SK-N-MC (cell line): ENCODE results near the gene SIVA1.

Source experiments
- DNase-seq: peaks from one replicate; pipeline ENCODE4 v3.0.0-alpha.2; 2011; ENCODE audit warnings: low read depth, low spot score
- H3K27ac ChIP-seq: fragments of 200-600 bp; sonication (generic); 2 replicates; pipeline ENCODE4 v1.5.1; 2016; ENCODE audit warnings: mixed run types
- H3K36me3 ChIP-seq: fragments of 200-600 bp; sonication (generic); 2 replicates; pipeline ENCODE4 v1.6.1; 2017; ENCODE audit warnings: antibody characterized with exemption, low read length, mixed read lengths; ENCODE audit not compliant: insufficient read depth
- H3K4me3 ChIP-seq: fragments of 200-600 bp; sonication (generic); 2 replicates; pipeline ENCODE4 v1.5.1; 2016
- H3K9ac ChIP-seq: fragments of 200-600 bp; sonication (generic); 2 replicates; pipeline ENCODE4 v1.8.0; 2017; ENCODE audit warnings: mixed run types, mixed read lengths; ENCODE audit not compliant: insufficient read length
- H3K9me3 ChIP-seq: fragments of 200-600 bp; sonication (generic); 2 replicates; pipeline ENCODE4 v1.6.1; 2017; ENCODE audit warnings: low read depth, mild to moderate bottlenecking, antibody characterized with exemption, low read length, moderate library complexity, mixed read lengths
- EZH2 ChIP-seq: fragments of 200-600 bp; sonication (generic); IDR thresholded peaks from one replicate; pipeline ENCODE4 v1.6.1; 2017; ENCODE audit warnings: antibody characterized with exemption
- FOXP2 ChIP-seq: optimal IDR thresholded peaks from 2 replicates; pipeline ENCODE3; 2011; ENCODE audit warnings: mild to moderate bottlenecking, moderate library complexity; ENCODE audit not compliant: insufficient read depth; ENCODE audit errors: extremely low read length, control extremely low read depth
- POLR2AphosphoS5 ChIP-seq: IDR thresholded peaks from 2 replicates; pipeline ENCODE4 v1.6.1; 2012; ENCODE audit warnings: mild to moderate bottlenecking, low read depth, low read length, borderline replicate concordance

SIVA1 gene

DNA sequence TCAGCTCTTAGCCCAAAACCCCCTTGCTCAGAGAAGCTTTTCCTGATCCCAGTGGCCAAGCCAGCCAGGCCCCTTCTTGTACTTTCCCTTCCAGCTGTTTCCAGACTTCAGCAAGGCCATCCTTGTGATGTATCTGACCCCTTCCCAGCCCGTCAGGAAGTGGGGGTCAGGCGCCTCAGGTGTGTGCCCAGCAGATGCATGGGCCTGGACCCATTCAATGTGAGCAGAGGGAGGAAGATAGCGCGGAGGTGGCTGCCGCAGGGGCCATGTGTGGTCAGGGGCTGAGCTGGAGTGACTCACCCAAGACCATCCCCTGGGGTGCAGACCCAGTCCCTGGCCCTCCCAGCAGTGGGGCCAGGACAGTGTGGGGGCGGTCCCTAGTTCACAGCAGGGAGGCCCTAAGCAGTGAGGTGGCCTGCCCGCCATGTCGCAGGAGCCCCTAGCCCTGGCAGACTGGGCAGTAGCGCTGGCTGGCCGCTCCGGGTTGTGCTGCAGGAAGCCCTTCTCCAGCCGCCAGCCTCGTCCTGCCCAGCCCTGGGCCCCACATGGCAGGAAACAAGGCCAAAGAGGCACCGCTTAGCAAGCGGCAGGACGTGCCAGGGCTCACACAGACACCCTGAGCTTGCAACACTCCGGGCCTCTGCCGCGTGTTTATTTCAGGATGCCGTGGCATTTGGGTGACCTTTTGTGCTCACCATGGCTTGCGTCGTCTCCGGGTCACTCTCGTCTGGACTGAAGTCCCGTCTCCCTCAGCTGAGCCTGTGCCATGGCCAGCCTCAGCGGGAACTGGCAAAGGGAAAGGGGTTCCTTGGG is 16.9 kb upstream of the SIVA1 start:
- H3K9ac ChIP-seq, result no peak overlapping the region

DNA sequence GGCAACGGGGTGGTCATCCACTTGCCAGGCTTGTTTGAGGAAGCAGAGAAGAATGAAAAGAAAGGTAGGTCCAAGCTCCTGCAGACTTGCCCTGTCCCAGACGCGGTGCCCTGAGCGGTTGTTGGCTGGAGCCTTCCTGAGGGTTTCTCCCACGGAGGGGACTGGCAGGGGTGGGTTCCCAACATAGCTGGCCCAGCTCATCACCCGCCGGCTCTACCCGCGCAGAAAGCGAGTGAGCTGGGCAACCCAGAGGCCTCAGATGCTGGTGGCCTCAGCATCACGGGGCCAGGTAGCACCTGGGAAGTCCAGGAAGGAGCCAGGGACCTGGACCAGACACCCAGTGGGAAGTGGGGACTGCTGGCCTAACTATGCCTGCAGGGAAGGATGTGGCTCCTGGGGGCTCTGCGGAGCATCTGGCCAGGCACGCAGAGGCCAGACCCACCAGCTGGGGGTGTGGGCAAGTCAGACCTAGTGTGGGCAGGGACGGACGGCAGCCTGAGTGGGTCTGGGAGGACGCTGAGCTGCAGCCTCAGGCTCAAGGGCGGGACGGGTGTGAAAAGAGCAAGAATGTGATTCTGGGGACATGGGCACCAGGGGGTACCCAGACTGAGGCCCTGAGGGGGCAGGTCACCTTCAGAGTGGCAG is 14.4 kb upstream of the SIVA1 start:
- no peaks in the 10 kb centered on the region for H3K9me3 ChIP-seq
- no peaks in the 10 kb centered on the region for H3K36me3 ChIP-seq
- H3K27ac ChIP-seq, result no peak overlapping the region
- no peak for DNase-seq
- TF ChIP-seq POLR2AphosphoS5, result no peak
- no peak for TF ChIP-seq EZH2
- no peak for TF ChIP-seq FOXP2
- no peak overlapping the region for H3K4me3 ChIP-seq
- H3K9ac ChIP-seq, result no peak overlapping the region

More for the DNA sequence above, 16.9 kb upstream of the SIVA1 start:
- Histone ChIP-seq H3K9me3 (no peaks in the 10 kb centered on the region), H3K36me3 (no peaks in the 10 kb centered on the region), H3K27ac (no peak overlapping the region), H3K4me3 (no peak overlapping the region)
- no peak for DNase-seq
- TF ChIP-seq POLR2AphosphoS5 (no peak), FOXP2 (no peak), EZH2 (no peak)

GRCh38 chr14:104739026-104739425 is 13.9 kb upstream of the SIVA1 start:
- Histone ChIP-seq H3K9ac (no peak overlapping the region), H3K4me3 (no peak overlapping the region), H3K9me3 (no peaks in the 10 kb centered on the region), H3K36me3 (no peaks in the 10 kb centered on the region), H3K27ac (no peak overlapping the region)
- no peak for TF ChIP-seq FOXP2
- no peak for TF ChIP-seq POLR2AphosphoS5
- TF ChIP-seq EZH2, result no peak
- DNase-seq, result no peak

DNA sequence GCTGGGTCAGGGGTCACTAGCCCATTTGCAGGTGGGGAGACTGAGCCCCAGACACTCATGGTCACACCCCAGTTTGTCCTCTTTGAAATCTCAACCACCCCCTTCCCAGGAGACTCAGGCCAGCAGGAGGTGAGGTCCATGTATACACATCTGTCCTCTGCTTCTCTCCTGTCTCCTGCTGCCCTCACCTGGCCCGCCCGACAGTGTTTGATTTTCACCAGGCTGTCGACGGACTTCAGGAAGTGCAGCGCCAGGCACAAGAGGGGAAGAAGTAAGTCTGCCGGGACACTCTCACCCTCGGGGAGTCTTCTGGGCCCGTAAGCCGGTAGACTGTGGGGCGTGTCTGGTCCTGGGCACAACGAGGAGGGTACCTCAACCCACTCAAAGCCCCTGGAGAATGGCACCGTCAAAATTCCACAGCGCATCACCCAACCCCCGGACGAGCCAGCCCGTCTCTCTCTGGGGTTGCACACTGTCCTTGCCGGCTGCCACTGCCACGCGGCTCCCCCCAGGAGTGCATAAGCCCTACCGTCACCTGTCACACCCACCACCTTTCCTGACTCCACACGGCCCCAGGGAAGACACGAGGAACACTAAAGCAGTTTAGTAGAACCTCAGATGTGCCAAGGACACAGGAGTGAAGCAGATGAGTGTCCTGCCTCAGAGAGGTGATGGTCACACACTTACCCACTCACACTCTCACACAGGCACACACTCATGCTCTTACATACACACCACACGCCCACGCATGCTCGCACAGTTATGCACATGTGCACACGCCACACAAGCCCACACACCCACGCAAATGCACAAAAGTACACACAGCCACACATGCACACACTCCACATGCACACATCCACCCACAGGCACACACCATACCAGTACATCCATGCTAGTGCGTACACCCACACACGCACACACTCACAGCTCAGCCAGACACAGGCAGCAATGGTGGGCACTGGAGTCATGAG is 13.1 kb upstream of the SIVA1 start:
- TF ChIP-seq POLR2AphosphoS5 (no peak), FOXP2 (no peak), EZH2 (no peak)
- H3K9ac ChIP-seq, result no peak overlapping the region
- no peak overlapping the region for H3K4me3 ChIP-seq
- no peaks in the 10 kb centered on the region for H3K9me3 ChIP-seq
- no peak for DNase-seq
- H3K27ac ChIP-seq, result no peak overlapping the region
- no peaks in the 10 kb centered on the region for H3K36me3 ChIP-seq

DNA sequence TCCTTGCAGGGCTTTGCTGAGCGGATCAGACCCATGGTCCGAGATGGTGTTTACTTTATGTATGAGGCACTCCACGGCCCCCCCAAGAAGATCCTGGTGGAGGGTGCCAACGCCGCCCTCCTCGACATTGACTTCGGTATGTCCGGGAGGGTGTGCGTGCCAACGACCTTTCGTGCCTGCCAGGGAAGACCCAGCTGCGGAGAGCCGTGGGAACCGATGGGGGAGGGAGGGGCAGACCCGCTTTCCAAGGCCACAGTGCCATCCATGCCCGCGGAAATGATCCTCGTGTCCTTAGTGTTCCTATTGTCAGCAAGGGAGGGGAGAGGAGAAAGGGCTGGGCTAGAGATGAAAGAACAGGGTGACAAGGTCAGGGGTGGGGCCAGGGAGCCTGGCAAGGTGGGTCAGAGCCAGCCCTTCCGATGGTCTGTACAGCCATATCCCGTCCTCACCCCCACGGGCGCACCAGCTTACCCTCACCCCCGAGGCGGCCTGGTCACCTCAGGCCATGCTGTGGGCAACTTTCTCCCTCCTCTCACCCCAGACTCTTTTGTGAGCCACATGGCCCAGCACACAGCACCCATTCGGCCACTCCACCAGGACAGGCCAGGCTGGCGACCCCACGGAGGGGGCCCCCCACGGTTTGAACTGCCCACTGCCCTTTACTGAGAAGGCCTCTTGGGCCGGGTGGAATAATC is 11.7 kb upstream of the SIVA1 start:
- no peak overlapping the region for H3K4me3 ChIP-seq
- no peak overlapping the region for H3K27ac ChIP-seq
- no peak overlapping the region for H3K9ac ChIP-seq
- TF ChIP-seq EZH2 (no peak), FOXP2 (no peak), POLR2AphosphoS5 (no peak)
- DNase-seq, result no peak
- H3K9me3 ChIP-seq, result no peaks in the 10 kb centered on the region
- H3K36me3 ChIP-seq, result no peaks in the 10 kb centered on the region

DNA sequence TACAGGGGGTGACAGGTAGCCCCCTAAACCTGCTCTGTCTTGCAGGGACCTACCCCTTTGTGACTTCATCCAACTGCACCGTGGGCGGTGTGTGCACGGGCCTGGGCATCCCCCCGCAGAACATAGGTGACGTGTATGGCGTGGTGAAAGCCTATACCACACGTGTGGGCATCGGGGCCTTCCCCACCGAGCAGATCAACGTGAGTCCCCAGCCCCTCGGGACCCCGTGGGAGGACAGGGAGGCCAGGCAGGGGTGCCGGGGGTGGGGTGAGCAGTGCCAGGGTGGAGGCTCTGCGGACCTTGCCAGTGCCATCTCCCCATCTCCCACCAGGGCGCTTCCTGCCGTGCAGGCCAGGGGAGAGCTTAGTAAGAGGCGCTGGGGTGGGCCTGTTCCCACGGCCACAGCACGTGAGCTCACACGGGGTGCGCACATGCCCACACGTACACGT is 11.1 kb upstream of the SIVA1 start:
- no peak for DNase-seq
- Histone ChIP-seq H3K27ac (no peak overlapping the region), H3K9ac (no peak overlapping the region), H3K4me3 (no peak overlapping the region), H3K36me3 (no peaks in the 10 kb centered on the region), H3K9me3 (no peaks in the 10 kb centered on the region)
- TF ChIP-seq POLR2AphosphoS5, result no peak

DNA sequence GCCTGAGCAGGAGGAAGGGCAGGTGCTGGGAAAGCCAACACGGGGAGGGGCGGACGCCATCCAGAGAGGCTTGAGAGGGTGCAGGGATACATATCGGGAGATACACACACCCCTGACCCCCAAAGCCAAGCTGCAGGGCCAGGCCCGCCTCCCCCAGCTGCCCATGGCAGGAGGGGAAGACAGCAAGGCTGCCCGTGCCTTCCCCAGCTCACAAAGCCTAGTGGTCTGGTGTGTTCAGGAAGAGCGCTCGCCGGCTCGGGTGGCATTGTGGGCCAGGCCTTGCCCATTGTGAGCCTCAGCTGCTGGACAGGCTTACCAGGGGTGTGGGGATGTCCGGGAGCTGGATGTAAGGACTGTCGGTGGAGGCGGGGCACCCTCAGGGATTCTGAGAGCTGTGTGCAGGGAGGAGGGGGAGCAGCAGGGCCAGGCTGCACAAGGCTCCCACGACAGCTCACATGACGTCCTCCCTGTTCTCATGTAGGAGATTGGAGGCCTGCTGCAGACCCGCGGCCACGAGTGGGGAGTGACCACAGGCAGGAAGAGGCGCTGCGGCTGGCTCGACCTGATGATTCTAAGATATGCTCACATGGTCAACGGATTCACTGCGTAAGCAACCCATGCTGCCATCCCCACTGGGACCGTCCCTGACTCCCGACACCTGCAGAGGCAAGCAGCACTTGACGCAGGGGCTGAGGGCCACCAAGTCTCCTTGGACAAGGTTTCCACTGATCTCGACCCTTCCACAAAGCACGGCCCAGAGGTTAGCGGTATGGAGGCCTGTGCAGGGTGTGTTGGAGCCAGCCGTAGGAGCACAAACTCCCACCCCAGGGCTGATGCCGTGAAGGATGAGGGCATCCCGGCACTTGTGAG is 10.1 kb upstream of the SIVA1 start:
- H3K9me3 ChIP-seq, result no peaks in the 10 kb centered on the region
- no peak overlapping the region for H3K9ac ChIP-seq
- no peak for DNase-seq
- H3K4me3 ChIP-seq, result no peak overlapping the region
- TF ChIP-seq EZH2 (no peak), POLR2AphosphoS5 (no peak), FOXP2 (no peak)
- no peaks in the 10 kb centered on the region for H3K36me3 ChIP-seq
- no peak overlapping the region for H3K27ac ChIP-seq
